ENCODE measurements around the gene SPOCK3. TPM values are rescaled to one million over a fixed set of nuclear protein-coding genes. Genes with fewer than 3 reads are reported as not detected.

SPOCK3 gene
- total RNA-seq, 2 experiments from 2014 or later = not detected

DNA sequence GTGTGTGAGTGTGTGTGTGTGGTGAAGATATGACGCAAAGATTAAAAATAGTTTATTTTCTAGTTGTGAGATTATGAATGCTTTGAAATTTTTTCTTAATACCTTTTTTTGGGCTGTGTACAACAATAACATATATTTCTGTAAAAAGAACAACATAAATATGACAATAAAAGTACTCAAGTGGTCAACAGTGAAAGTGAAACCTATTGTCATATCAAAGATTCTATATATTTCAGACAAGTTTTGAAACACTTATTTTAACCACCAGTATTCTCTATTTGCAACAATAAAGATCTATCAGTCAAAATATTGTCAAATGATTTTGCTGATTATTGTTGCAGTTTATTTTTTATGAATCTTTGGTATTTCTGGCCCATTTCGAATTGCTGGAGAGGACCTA, 98.0 kb downstream of the SPOCK3 start:
- no peaks in the 10 kb centered on the region for H3K9me2 ChIP-seq (ENCODE audit: insufficient read depth, low read length)
- intact Hi-C loops (cut with micrococcal nuclease; ENCODE audit: unreplicated experiment) = no loop called here
- H3K27ac ChIP-seq (ENCODE audit: low read depth, low read length, poor library complexity, severe bottlenecking) = no peak overlapping the region
- H2AFZ ChIP-seq (ENCODE audit: low read length) = no peak overlapping the region
- H4K20me1 ChIP-seq (ENCODE audit: insufficient read depth, low read length) = no peaks in the 10 kb centered on the region
- TF ChIP-seq EZH2phosphoT487 (IDR thresholded peaks at IDR 0.05; ENCODE audit: borderline replicate concordance, low read depth, low read length) = no peak
- TF ChIP-seq, protein P1, sequence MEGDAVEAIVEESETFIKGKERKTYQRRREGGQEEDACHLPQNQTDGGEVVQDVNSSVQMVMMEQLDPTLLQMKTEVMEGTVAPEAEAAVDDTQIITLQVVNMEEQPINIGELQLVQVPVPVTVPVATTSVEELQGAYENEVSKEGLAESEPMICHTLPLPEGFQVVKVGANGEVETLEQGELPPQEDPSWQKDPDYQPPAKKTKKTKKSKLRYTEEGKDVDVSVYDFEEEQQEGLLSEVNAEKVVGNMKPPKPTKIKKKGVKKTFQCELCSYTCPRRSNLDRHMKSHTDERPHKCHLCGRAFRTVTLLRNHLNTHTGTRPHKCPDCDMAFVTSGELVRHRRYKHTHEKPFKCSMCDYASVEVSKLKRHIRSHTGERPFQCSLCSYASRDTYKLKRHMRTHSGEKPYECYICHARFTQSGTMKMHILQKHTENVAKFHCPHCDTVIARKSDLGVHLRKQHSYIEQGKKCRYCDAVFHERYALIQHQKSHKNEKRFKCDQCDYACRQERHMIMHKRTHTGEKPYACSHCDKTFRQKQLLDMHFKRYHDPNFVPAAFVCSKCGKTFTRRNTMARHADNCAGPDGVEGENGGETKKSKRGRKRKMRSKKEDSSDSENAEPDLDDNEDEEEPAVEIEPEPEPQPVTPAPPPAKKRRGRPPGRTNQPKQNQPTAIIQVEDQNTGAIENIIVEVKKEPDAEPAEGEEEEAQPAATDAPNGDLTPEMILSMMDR (conservative IDR thresholded peaks at IDR 0.05; ENCODE audit: low read length) = no peak
- H3K9me3 ChIP-seq (ENCODE audit: low read length) = no peaks in the 10 kb centered on the region
- no peaks in the 10 kb centered on the region for H3K36me3 ChIP-seq (ENCODE audit: insufficient read depth, low read length)
- POLR2A ChIA-PET = interaction anchor here (0.7 kb wide), 1 partner anchor 10 kb away, joined by 3 read pairs; no protein-coding TSS in a partner anchor
- CTCF ChIA-PET (ENCODE audit: unreplicated experiment) = no interaction called here
- no peak overlapping the region for H3K4me3 ChIP-seq (ENCODE audit: low read depth, low read length, poor library complexity, severe bottlenecking)
- no peaks in the 10 kb centered on the region for H3K4me1 ChIP-seq (ENCODE audit: insufficient read depth, low read length, poor library complexity, severe bottlenecking)
- no peaks in the 10 kb centered on the region for H3K79me2 ChIP-seq (ENCODE audit: insufficient read depth, low read depth, low read length)
- no peak overlapping the region for H3K4me2 ChIP-seq (ENCODE audit: low read length)
- no TSS peak for BruUV-seq (replicated peaks)
- DNase-seq (ENCODE audit: low spot score) = no peak

- H3K4me3 ChIP-seq (ENCODE audit: low read depth, low read length, poor library complexity, severe bottlenecking) = no peak overlapping the region
- H3K27ac ChIP-seq (ENCODE audit: low read depth, low read length, poor library complexity, severe bottlenecking) = no peak overlapping the region
- CTCF ChIA-PET (ENCODE audit: unreplicated experiment) = no interaction called here
Measured at GRCh38 chr4:167129146-167129545, 105.1 kb downstream of the SPOCK3 start.

GRCh38 chr4:167119392-167119791, 114.9 kb downstream of the SPOCK3 start:
- BruUV-seq (replicated peaks) = no TSS peak
- no peaks in the 10 kb centered on the region for H3K4me1 ChIP-seq (ENCODE audit: insufficient read depth, low read length, poor library complexity, severe bottlenecking)
- TF ChIP-seq EZH2phosphoT487 (IDR thresholded peaks at IDR 0.05; ENCODE audit: borderline replicate concordance, low read depth, low read length) = no peak
- TF ChIP-seq, protein P1 (conservative IDR thresholded peaks at IDR 0.05; ENCODE audit: low read length) = no peak
- intact Hi-C loops (cut with micrococcal nuclease; ENCODE audit: unreplicated experiment) = no loop called here
- no peak overlapping the region for H3K4me2 ChIP-seq (ENCODE audit: low read length)
- no peak for DNase-seq (ENCODE audit: low spot score)
- H4K20me1 ChIP-seq (ENCODE audit: insufficient read depth, low read length) = no peaks in the 10 kb centered on the region
- no peak overlapping the region for H2AFZ ChIP-seq (ENCODE audit: low read length)
- CTCF ChIA-PET (ENCODE audit: unreplicated experiment) = no interaction called here
- H3K9me2 ChIP-seq (ENCODE audit: insufficient read depth, low read length) = no peaks in the 10 kb centered on the region
- no peak overlapping the region for H3K27ac ChIP-seq (ENCODE audit: low read depth, low read length, poor library complexity, severe bottlenecking)
- no peak overlapping the region for H3K4me3 ChIP-seq (ENCODE audit: low read depth, low read length, poor library complexity, severe bottlenecking)
- no peaks in the 10 kb centered on the region for H3K9me3 ChIP-seq (ENCODE audit: low read length)
- H3K36me3 ChIP-seq (ENCODE audit: insufficient read depth, low read length) = no peaks in the 10 kb centered on the region
- no peaks in the 10 kb centered on the region for H3K79me2 ChIP-seq (ENCODE audit: insufficient read depth, low read depth, low read length)
- POLR2A ChIA-PET = no interaction called here

More at GRCh38 chr4:167129146-167129545, 105.1 kb downstream of the SPOCK3 start:
- intact Hi-C loops (cut with micrococcal nuclease; ENCODE audit: unreplicated experiment) = no loop called here
- Histone ChIP-seq H3K36me3 (ENCODE audit: insufficient read depth, low read length) (no peaks in the 10 kb centered on the region), H3K9me3 (ENCODE audit: low read length) (no peaks in the 10 kb centered on the region), H3K9me2 (ENCODE audit: insufficient read depth, low read length) (no peaks in the 10 kb centered on the region), H3K4me1 (ENCODE audit: insufficient read depth, low read length, poor library complexity, severe bottlenecking) (no peaks in the 10 kb centered on the region), H3K79me2 (ENCODE audit: insufficient read depth, low read depth, low read length) (no peaks in the 10 kb centered on the region), H2AFZ (ENCODE audit: low read length) (no peak overlapping the region), H3K4me2 (ENCODE audit: low read length) (no peak overlapping the region), H4K20me1 (ENCODE audit: insufficient read depth, low read length) (no peaks in the 10 kb centered on the region)
- BruUV-seq (replicated peaks) = no TSS peak
- POLR2A ChIA-PET = interaction anchor here (0.6 kb wide), 1 partner anchor 15 kb away, joined by 5 read pairs; no protein-coding TSS in a partner anchor
- TF ChIP-seq EZH2phosphoT487 (IDR thresholded peaks at IDR 0.05; ENCODE audit: borderline replicate concordance, low read depth, low read length) = no peak
- TF ChIP-seq, protein P1 (conservative IDR thresholded peaks at IDR 0.05; ENCODE audit: low read length) = no peak
- DNase-seq (ENCODE audit: low spot score) = no peak
